Left ventricle myocardium inferior (tissue), 1 donor: ENCODE measurements around the gene SLC7A14. TPM values are rescaled to one million over a fixed set of nuclear protein-coding genes. Genes with fewer than 3 reads are reported as not detected.

Experiments
- DNase-seq: peaks from one replicate; pipeline ENCODE4 v3.0.0-alpha.2; 2020
- H3K27ac ChIP-seq: fragments of 200-600 bp; replicated peaks from 2 replicates; pipeline ENCODE4 v1.8.0; 2021
- H3K27me3 ChIP-seq: fragments of 200-600 bp; 2 replicates; pipeline ENCODE4 v1.8.0; 2021; ENCODE audit warnings: low read depth
- H3K36me3 ChIP-seq: fragments of 200-600 bp; 2 replicates; pipeline ENCODE4 v1.8.0; 2021
- H3K4me1 ChIP-seq: fragments of 200-600 bp; 2 replicates; pipeline ENCODE4 v1.8.0; 2021
- H3K4me3 ChIP-seq: fragments of 200-600 bp; 2 replicates; pipeline ENCODE4 v1.8.0; 2021; ENCODE audit warnings: mild to moderate bottlenecking, moderate library complexity
- H3K9me3 ChIP-seq: fragments of 200-600 bp; replicated peaks from 2 replicates; pipeline ENCODE4 v1.8.0; 2021
- intact Hi-C: fragments of 100-400 bp; cut with micrococcal nuclease; formaldehyde crosslinking; loops from one replicate; pipeline ENCODE4 v1.11.0; 2022
- total RNA-seq: library from RNA; stranded (reverse); fragmentation: NEBNext Ultra II Directional; extraction: Animal tissue kit (Norgen Biotek cat#: 25700); gene quantifications from one replicate; pipeline ENCODE4 v1.2.1, GENCODE V29; 2021
- TF ChIP-seq, protein P1 (sequence below): fragments of 200-600 bp; IDR thresholded peaks from 2 replicates; pipeline ENCODE4 v1.8.0; 2021; ENCODE audit warnings: antibody characterized with exemption, mild to moderate bottlenecking, borderline replicate concordance
- donor health status: DM: no; HTN: yes; CAD: no; lungs with severe emphysema.

The SLC7A14 gene
- total RNA-seq, 1 donor from 2014 or later, result not detected

- Histone ChIP-seq H3K27me3 (no peaks in the 10 kb centered on the region), H3K9me3 (no peaks in the 10 kb centered on the region), H3K4me1 (no peaks in the 10 kb centered on the region), H3K27ac (no peak overlapping the region), H3K4me3 (no peak overlapping the region), H3K36me3 (no peaks in the 10 kb centered on the region)
- intact Hi-C loops, result no loop called here
- DNase-seq, result no peak
- TF ChIP-seq, protein P1, sequence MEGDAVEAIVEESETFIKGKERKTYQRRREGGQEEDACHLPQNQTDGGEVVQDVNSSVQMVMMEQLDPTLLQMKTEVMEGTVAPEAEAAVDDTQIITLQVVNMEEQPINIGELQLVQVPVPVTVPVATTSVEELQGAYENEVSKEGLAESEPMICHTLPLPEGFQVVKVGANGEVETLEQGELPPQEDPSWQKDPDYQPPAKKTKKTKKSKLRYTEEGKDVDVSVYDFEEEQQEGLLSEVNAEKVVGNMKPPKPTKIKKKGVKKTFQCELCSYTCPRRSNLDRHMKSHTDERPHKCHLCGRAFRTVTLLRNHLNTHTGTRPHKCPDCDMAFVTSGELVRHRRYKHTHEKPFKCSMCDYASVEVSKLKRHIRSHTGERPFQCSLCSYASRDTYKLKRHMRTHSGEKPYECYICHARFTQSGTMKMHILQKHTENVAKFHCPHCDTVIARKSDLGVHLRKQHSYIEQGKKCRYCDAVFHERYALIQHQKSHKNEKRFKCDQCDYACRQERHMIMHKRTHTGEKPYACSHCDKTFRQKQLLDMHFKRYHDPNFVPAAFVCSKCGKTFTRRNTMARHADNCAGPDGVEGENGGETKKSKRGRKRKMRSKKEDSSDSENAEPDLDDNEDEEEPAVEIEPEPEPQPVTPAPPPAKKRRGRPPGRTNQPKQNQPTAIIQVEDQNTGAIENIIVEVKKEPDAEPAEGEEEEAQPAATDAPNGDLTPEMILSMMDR, result no peak
These were observed 77.6 kb downstream of the SLC7A14 start for GRCh38 chr3:170508291-170508690.

GRCh38 chr3:170507063-170507462, 78.8 kb downstream of the SLC7A14 start:
- TF ChIP-seq, protein P1, result no peak
- Histone ChIP-seq H3K27ac (no peak overlapping the region), H3K9me3 (no peaks in the 10 kb centered on the region), H3K4me1 (no peaks in the 10 kb centered on the region), H3K36me3 (no peaks in the 10 kb centered on the region), H3K4me3 (no peak overlapping the region), H3K27me3 (no peaks in the 10 kb centered on the region)
- intact Hi-C loops, result no loop called here
- no peak for DNase-seq

DNA sequence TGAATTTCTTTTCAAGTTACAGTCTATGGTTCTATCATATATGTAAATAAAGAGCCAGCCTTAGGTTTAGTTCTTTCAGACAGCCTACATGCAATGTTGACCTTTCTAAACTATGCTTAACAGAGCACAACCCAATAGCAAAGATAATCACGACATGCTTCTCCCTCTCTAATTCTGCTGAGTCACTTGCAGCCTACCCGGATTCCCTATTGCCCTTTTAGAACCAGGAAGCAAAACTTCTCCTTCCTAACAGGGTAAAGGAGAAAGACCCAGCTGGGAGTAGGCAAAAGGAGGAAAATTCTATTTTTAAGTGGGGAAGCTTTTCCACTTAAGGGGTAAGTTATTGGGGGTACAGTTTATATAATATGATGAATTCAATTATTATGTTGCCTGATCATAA, 79.3 kb downstream of the SLC7A14 start:
- TF ChIP-seq, protein P1, result no peak
- Histone ChIP-seq H3K36me3 (no peaks in the 10 kb centered on the region), H3K27ac (no peak overlapping the region), H3K27me3 (no peaks in the 10 kb centered on the region), H3K4me1 (no peaks in the 10 kb centered on the region), H3K4me3 (no peak overlapping the region), H3K9me3 (no peaks in the 10 kb centered on the region)
- DNase-seq, result no peak
- intact Hi-C loops, result no loop called here

DNA sequence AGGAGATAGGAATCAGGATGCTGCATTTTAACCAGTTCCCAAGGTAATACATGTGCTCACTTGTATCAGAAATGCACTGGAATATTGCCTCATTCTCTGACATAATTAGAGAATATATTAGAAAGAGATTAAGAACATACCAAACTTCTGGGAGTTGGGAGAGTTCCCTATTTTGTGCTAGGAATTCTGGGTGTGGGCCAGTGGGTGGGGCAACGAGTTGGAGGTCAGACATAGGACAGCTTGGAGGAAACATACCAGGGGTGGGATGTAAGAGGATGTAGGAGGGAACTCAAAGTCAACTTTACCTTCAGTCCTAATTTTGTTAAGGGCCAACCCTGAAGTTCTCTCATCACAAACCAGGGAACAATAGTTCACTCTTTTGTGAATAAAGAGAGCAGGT, 83.6 kb downstream of the SLC7A14 start:
- DNase-seq, result peak; percentile 35
- H3K27me3 ChIP-seq, result no peaks in the 10 kb centered on the region
- H3K27ac ChIP-seq, result no peak overlapping the region
- no peaks in the 10 kb centered on the region for H3K36me3 ChIP-seq
- TF ChIP-seq, protein P1, result no peak
- no peaks in the 10 kb centered on the region for H3K4me1 ChIP-seq
- intact Hi-C loops, result no loop called here
- H3K4me3 ChIP-seq, result no peak overlapping the region
- H3K9me3 ChIP-seq, result no peaks in the 10 kb centered on the region

DNA sequence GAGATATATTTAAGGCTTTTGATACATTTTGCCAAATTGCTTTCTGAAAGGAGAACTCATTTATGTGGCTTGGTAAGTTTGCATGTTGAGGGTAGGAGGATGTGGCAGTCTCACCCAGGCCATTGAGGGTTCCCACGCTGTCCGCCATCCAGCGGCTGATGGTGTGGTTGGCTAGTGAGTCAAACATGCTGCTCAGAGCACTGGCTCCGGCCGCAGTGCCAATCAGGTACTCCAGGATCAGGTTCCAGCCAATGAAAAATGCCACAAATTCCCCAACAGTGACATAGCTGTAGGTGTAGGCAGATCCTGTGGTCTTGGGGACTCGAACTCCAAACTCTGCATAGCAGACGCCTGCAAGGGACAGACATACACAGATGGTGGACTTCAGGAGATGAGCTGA, 84.9 kb downstream of the SLC7A14 start:
- no peaks in the 10 kb centered on the region for H3K9me3 ChIP-seq
- TF ChIP-seq, protein P1, result no peak
- intact Hi-C loops, result no loop called here
- H3K4me1 ChIP-seq, result no peaks in the 10 kb centered on the region
- H3K36me3 ChIP-seq, result no peaks in the 10 kb centered on the region
- no peak overlapping the region for H3K4me3 ChIP-seq
- no peak for DNase-seq
- peaks cover 5% of the 10 kb centered on the region for H3K27me3 ChIP-seq
- H3K27ac ChIP-seq, result no peak overlapping the region

DNA sequence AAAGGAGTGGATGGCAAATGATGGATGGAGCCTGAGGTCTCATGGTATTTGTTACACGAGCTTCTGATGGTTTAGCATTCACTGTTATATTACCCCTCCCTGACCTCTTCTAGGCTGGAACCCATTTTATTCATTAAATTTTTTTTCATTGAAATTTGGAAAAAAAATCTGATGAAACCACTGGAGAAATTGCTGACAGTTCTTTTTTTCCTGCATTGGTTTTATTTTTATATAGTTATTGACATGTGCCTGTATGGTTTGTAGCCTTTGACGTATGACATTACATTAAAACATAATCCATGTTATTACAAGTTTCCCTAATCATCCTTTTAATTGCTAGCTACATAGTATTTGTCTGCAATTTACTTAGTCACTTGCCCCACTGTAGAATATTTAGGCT, 85.4 kb downstream of the SLC7A14 start:
- no peak for DNase-seq
- H3K27me3 ChIP-seq, result peaks cover 5% of the 10 kb centered on the region
- intact Hi-C loops, result no loop called here
- H3K27ac ChIP-seq, result no peak overlapping the region
- H3K9me3 ChIP-seq, result no peaks in the 10 kb centered on the region
- H3K4me3 ChIP-seq, result no peak overlapping the region
- TF ChIP-seq, protein P1, result no peak
- no peaks in the 10 kb centered on the region for H3K36me3 ChIP-seq
- no peaks in the 10 kb centered on the region for H3K4me1 ChIP-seq
